ENCODE data around the gene BMPER.

The BMPER gene

DNA sequence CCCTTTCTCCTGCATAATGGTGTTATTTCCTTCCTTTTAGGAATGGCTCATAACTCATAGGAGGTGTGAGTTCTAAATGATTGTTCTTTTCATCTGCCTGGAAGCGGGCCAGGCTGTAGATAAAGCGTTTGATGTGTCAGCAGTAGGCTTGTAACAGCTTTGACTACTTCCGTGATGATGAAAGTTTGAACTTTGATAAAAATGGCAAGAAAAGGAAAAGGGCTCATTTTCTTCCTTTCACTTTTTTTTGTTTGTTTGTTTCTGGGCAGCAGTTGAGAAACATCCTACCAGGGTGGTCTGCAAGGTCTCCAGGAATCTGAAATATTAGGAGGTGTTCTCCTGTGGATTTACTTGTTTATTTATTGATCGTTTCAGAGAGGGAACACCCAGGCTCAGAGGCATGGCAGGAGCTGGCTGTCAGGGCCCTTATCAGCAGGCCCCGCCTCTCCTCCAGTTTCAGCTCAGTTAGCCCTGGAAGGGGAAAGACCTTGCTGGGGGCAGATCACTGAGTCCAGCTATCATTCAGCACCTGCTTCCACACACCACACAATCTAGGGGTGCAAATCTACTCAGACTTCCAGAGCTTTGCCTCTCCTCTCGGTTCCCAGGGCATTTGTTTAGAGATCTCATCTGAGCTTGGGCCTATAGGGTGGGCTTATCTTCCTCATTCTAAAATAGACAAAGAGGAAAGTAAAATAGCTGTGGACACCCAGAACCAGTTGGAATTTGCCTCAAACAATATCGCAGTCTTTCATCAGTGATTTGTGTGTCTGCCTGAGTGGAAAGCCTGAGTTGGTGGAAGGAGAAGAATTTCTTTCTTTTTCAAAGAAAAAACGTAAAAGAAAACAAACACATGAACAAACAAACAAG is 130.9 kb downstream of the BMPER start:
- DNase-seq: no peak

DNA sequence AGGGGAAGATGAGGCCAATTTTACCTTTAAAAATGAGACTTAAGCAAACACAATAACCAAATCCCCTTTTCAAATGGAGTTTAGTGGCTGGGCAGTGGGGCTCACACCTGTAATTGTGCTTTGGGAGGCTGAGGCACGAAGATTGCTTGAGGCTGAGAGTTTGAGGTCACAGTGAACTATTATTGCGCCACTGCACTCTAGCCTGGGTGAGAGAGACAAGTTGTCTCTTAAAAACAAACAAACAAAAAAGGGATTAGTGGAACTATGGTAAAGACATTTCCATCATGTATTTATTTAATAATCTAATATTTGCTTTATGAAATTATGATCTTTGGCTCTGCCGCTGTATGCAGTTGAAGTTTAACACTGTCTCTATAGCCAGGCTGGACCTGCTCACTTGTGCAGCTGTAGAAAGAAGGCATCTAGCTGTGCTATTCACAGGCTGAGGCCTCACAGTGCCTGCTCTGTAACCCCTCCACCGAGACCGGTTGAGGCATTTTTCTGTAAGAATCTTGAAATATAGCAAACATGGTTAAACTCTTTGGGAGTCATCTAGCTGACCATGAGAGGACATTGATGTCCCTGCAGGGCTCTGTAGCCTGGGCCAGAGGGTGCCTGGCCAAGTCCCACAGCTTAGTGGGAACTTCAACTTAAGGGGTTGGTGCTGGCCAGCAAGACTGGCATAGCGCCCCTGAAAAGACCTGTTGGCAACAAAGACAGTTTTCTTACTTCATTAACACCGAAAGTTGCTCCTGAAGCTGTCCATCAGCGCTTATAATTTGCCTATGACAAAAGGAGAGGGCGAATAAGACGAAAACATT is 131.8 kb downstream of the BMPER start:
- DNase-seq: no peak

DNA sequence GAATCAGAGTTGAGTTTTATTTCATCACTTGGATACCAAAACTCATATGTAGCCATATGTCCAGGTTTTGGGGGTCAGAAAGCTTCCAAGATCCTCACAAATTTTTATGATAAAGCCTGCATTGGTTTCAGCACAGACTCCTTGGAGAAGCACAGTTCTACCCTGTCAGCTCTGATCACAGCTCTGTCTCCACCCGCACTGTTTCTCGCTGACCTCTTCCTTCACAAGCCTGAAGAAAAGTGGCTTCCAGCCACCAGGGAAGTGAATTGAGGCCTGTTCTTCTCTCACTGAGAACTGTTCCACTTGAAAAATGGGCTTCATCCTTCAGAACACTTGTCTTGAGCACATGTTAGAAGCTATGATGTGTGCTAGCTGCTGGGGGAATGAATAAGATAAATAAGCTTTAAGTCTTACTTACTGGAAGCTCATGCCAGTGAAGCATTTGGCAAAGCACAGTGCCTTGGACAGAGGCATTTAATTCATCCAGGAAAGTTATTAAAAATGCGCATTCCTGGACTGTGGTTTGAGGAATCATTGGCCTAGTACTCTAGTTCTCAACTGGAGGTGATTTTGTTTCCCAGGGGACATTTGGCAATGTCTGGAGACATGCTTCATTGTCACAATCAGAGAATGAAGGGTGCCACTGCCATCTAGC is 133.6 kb downstream of the BMPER start:
- DNase-seq: no peak

DNA sequence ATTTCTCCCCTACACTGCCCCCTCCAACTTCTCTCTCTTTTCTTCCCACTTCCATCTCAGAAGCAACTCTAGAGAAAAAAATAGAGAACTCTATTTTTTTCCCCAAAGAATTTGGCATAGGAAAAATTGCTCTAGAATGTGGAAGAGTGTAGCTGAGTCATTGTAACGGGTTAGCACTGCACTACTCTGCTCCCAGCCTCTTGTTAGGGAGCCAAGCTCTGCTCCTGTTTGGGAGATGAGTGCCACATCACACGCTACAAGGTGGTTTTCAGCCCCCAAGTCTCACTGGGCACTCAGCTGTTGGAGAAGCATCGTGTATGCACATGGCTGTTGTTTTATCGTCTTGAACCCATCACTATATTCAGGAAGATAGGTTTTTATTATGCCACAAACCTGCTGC is 136.4 kb downstream of the BMPER start:
- no peak for DNase-seq

DNA sequence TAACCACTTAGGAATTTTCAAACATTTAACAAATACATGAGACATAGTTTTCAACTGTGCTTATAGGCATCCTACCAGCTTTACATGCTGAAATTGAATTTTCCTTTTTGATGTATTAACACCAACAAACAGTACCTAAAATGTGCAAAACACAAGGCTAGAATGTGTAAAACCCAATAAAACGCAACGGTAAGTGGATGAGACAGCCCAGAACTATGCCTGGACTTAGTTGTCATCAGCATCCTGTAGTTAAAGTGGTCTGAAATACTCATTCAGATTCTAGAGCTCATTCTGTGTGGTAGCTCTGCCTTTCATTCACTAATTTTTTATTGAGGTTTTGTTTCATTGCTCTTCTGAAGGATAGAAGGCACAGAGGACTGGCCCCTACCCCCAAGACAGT is 137.1 kb downstream of the BMPER start:
- no peak for DNase-seq

DNA sequence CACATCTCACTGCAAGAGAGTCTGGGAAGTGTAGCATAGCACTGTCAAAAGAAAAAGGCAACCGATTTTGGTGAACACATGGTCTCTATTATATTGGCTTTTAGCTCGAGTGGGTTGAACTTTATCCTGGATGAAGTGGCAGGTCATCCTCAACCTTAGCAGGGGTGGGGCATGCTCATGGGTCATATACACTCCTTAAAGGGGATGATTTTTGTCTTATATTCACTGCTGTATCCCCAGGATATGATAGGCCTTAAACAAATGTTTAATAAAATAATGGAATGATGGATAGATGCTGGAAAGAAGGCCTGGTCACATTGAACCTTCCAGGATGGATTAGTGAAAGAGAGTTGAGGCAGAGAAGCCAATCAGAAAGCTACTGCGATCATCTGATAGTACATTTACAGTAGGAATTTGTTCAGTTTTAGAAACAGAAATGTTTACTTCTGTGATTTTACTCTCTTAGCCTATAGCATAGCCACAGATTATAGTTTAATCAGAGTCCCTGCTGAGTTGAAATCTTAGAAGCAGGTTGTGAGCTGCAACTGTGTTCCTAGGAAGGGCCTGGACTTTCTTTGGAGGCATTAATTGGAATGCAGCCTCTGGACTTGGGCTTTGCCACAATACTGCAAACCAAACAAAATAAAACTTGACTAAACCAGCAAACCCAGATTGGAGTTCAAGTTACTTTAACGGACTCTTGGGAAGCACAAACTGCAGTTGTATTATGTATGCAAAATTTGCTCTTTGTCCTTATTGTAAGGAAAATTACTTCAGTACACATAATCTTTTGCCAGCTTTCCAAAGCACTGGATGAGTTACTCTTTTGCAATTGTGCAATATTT is 138.3 kb downstream of the BMPER start:
- no peak for DNase-seq

DNA sequence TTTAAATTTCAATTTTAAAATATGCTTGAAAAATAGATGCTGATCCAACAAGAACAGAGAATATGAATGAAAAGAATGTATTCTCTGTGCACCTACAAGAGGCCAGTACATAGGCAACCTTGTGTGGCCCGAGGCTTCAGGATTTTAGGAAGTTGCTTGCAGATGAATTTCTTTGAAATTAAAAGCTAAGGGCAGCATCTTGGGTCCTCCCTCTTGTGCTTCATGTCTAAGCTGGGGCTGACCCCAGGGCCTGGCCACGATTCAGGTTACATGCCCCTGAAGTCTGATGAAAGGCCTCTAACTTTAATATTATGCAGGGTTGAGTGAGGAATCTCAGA is 138.9 kb downstream of the BMPER start:
- DNase-seq: no peak

DNA sequence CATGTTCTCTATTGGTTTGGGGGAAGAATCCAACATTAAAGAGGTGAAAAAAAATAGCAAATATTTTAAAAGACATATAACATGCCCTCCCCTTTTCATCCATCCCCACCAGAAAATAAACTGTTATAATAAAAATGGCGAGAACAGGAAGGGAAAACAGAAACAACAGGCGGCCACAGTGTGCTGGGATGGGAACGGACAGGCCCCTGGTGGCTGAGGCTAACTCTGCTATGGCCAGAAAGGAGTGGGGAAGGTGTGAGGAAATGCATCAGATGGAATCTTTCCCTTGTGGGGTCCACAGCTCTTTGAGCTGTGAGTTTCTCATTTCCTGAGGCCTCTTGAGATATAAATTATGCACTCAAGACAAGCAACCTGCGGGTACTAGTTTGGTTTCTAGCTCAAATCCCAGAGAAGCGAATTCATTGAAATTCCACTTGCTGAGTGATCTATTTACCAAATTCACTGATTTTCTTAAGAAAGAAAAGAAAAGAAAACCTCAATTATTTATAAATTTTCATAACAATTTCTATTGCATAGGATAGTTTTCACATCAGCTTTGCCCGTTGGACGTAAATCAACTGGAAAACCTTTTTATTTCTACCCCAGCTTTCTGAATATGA is 139.5 kb downstream of the BMPER start:
- DNase-seq: no peak

DNA sequence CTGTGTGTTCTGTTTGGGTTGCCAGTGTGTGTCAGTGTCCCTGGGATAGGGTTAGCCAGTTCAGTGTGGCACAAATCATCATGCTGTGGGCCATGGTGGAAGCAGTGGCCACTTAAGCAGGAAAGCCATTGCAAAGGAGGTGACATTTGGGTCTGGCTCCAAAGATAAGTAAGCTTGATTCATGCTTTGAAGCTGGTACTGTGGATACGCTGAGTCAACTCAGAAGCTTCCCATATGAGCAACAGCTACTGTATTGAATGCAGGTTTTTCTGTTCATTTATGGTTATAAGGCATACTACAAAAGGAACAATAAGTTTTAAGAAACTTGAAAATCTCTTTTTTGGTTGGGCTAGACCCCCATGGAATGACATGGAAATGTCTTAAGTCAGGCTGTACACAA is 143.1 kb downstream of the BMPER start:
- no peak for DNase-seq

DNA sequence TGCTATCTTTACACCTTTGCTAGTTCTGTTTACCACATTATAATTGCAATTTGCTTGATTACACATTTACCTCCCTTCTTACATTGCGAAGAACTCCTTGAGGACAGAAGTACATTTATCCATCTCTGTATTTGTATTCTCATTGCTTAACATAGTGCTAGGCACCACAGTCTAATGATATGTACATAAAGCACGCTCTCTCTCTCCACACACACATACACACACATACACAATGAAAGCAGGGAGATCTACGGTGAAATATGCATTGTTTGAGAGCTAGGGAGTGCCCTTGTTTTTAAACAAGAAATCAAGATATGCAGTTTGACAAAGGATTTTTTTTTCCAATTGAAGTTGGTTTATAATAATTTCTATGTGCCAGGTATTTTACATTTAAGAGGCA is 148.7 kb downstream of the BMPER start:
- no peak for DNase-seq

DNA sequence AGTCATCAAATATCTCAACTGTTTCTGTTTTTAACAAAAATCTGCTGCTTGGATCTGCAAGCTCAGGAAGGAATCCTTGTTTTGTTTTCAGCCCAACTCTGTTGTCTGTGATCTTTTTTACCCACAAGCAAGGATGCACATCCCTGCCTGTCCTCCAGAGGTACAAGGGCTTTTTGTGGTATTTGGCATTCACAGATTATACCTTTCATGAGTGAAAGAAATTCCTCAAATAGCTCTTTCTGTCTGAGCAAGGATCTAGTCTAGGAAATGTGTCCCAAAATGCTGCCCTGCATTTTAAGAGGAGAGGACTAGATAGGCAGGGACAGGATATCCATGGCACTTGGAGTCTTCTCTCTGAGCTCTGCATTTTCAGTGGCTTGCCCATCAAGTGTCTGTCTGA is 151.8 kb downstream of the BMPER start:
- DNase-seq: no peak

DNA sequence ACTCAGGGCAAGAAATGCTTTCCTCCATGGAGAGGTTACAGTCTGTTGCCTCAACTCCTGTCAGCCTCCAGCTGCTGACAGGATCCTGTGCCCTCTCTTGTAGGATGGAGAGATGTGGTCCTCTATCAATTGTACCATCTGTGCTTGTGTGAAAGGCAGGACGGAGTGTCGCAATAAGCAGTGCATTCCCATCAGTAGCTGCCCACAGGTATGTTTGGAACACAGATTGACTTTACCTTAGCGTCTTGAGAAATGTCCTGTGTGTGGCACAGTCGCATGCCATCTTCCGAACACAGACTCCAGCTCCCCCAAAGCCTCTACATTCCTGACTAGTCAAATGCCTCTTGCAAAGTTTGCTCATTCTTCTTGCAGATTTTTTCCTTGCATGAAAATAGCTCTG is 152.6 kb downstream of the BMPER start:
- no peak for DNase-seq

DNA sequence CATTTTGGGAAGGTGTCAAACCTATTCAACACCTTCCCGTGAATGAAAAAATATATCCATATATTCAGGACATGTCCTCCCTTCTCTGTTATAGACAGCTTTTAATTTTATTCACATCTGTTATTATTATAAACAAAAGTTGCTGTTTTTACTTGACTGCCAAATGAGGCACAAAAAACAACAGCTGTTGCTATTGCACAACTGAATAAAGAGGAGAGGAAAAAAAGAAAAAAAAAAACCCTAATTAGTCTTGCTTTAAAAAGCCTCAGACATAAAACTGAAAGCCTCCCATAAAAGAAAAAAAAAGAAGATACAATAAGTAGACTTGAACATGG is 153.4 kb downstream of the BMPER start:
- no peak for DNase-seq

DNA sequence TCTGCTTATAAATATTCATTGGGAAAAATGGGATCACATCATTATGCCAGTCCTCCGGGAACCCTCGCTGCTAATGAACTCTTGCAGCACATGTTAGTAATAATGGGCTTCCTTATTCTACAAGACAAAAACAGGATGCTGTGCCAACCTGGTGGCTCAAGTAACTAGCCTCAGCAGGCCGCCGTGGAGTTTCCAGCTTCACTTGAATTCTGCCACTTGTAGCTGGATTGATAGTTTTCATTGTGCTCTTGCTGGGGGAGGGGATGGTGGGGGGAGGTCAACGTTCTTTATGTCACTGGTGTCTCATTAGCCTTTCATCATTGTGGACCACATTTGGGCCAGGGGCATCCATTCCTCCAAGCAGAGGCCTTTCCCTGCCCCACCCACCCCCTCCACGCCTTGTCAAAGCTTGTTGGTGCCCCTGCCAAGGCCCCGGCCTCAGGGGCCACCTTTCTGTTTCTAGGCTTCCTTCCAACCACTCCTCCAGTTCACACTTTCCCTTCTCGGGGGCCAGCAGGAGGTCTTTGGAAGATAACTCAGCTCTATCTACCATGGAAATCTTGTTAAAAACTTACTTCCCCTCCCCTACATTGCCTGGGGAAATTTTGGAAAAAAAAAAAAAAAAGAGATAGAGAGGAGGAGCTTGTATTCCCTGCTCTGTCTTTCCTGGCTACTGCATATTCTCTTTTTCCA is 153.9 kb downstream of the BMPER start:
- no peak for DNase-seq

DNA sequence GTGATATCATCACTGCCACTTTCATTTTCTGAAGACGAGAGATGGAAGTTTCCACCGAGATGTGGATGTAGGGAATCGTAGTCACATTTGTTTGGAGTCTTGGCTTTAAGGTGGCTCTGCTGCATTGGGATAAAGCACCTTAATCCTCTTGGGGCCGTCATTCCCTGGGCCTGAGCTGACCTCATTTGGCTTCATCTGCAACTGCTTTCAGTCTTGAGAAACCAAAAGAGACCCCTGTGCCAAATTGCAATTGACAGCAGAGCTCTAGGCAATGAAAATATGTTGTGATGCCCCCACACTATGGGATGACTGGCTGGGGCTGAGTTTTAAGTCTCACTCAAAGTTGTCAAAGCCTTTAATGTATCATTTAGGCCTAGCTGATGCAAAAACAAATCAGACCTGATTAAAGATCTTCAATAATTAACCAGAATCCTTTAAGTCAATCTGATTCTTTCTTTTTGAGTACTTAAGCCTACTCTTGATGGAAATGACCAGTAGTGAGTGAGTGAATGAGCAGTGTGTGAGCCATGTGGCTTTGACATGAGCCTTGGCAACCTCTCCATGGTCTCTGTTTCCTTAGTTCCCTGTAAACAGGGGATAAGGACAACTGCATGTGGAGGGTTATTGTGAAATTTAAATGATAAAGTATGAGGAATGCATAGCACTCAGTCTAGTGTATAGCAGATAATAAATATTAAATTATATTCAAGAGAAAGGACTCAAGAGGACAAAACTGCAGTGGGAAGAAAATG is 155.0 kb downstream of the BMPER start:
- DNase-seq: no peak

DNA sequence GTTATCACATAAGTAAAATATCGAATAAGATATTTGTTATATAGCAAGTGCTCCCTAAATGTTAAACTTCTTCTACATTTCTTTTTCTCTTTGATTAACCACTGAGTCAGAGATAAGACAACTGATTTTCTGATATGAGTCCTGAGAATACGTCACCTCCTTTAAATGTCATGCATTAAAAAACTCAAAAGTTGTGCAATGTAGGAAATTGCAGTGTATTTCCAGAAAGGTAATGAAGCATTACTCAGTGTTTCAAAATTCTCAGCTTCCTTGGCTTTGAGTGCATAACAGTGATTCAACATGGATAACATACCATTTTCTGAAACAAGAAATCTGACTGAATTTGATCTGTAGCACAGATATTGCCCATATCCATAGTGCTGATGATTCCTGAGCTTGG is 155.8 kb downstream of the BMPER start:
- DNase-seq: no peak

DNA sequence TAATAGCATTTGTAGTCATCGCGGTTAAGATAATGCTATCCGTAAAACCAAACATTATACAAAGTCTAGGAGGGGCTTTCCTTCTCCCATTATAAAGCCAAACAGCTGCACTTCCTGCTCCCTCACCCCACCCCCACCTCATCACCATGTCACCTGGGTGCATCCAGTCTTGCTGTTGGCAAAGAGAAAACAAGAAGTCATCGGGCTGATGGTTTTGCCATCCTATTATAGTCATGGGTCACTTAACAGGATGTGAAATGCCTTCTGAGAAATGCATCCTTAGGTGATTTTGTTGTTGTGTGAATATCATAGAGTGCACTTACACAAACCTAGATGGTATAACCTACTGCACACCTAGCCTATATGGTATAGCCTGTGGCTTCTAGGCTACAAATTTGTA is 157.0 kb downstream of the BMPER start:
- no peak for DNase-seq

DNA sequence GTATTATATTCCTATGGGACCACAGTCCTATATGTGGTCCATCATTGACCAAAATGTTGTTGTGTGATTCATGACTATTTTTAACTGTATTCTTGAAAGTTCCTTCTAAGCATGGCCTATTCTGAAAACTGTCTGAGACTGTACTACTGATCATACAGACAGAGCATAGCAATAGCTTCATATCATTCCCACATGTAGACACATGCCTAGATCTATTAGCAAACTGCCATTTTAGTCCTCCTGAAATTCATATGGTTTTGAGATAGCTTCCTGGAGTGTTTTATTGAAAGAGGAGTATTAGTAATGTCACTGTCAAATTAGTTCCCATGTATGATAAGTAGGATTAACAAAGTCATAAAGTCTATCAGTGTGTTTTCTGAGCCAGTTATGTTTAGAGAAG is 157.5 kb downstream of the BMPER start:
- no peak for DNase-seq

DNA sequence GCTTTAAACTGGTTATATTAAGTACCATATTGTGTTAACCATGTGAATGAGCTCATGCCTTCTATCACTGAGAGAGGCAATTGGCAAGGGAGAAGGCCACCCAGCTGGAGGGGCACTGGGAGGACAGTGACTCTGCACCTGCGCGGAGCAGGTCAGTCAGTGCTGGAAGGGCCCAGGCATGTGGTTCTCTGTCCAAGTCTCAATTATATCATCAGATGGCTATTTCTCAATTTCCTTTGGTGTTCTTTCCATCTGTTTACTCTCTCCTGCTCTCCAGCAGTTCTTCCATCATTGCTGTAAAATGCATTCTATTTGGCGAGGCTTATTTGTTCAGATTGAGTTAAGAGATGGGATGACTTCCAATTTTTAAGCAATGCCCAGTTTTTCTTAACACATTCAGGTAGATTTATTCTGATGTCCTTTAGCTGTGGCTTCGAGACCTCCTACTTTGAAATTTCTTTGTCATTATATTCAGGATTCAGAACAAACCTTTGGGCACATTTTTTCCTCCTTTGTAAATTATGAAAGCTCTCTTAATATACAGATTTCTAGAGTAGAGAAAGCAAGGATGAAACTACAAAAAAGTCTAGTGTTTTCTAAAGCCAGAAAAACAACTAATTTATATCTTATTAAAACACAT is 159.3 kb downstream of the BMPER start:
- no peak for DNase-seq

DNA sequence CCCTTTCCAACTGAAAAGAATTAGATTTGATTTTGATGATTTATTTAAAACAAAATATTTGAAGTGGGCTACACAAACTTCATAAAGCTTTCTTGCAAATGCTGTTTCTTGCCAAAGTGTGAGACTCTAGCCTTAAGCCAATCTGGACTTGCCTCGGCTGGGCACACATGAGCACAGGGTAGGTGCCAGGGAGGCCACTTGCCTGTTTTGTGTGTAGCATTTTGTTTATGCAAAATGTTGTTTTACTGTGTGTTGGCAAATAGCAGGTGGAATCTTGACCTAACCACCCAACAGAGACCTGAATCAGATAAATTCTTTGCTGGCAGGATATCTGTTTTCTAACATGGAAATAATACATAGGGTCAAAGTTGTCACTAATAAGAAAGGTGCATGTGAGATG is 161.1 kb downstream of the BMPER start:
- no peak for DNase-seq

Data from NCI-H526 treated with DMSO at 0.1 percent for 48 hours (cell line).